ENCODE data around the gene ZNRF2. TPM values are rescaled to one million over a fixed set of nuclear protein-coding genes. Genes with fewer than 3 reads are reported as not detected.
A peak's percentile ranks its signal among the peaks of the same experiment; 100 is the strongest.

The ZNRF2 gene
- total and polyA plus RNA-seq, 2 of the 4 experiments (the other 2 are of a cell fraction), result 0.31 to 0.54 TPM

DNA sequence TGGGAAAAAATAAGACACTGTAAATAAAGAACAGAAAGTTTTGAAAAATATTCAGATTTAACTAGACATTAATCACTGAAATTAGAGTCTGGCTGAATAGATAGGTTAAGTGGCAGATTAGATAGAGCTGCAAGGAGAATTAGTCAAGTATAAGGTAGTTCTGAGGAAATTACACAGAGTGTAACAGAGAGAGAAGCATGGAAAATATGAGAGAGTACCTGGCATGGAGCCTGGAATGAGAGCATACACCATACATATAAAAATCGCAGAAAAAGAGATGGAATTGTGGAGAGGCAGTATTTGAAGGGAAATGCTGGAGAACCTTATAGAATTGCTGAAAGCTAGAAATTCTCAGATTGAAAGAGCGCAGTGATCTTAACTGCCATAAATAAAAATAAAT, 46.9 kb downstream of the ZNRF2 start:
- intact Hi-C loops (cut with micrococcal nuclease), result no loop called here
- Histone ChIP-seq H2AFZ (replicated peaks; ENCODE audit: low read length, poor library complexity) (no peak overlapping the region), H3K18ac (ENCODE audit: low read depth, low read length) (no peak overlapping the region), H3K79me1 (ENCODE audit: low read depth in 1 of 2, low read length in 2 of 2) (no peaks in the 10 kb centered on the region), H4K8ac (ENCODE audit: low read depth in 2 of 2, low read length in 2 of 2) (no peak overlapping the region), H4K20me1 (ENCODE audit: insufficient read depth, low read length) (no peaks in the 10 kb centered on the region), H2BK120ac (ENCODE audit: low read depth, low read length) (no peak overlapping the region), H3K9me1 (ENCODE audit: insufficient read depth, low read length) (no peaks in the 10 kb centered on the region), H3K27me3 (ENCODE audit: control insufficient read depth, insufficient read depth, low read length) (no peaks in the 10 kb centered on the region), H4K5ac (ENCODE audit: low read depth, low read length) (no peak overlapping the region), H3K56ac (ENCODE audit: extremely low read depth, insufficient read depth, low read length) (no peak overlapping the region), H2BK15ac (ENCODE audit: low read depth, low read length) (no peak overlapping the region), H3K36me3 (ENCODE audit: control insufficient read depth, insufficient read depth, low read length) (no peaks in the 10 kb centered on the region), H4K91ac (ENCODE audit: insufficient read depth, low read depth, low read length) (no peak overlapping the region), H3K4me2 (ENCODE audit: low read depth, low read length) (no peak overlapping the region), H2BK20ac (ENCODE audit: low read depth, low read length) (no peak overlapping the region), H3K27ac (ENCODE audit: insufficient read depth, low read length) (no peak overlapping the region), H3K23ac (ENCODE audit: low read depth, low read length) (no peak overlapping the region), H2BK5ac (ENCODE audit: low read depth, low read length, poor library complexity, severe bottlenecking) (no peak overlapping the region), H2AK9ac (replicated peaks; ENCODE audit: low read depth, low read length, poor library complexity) (no peak overlapping the region), H3K4me3 (ENCODE audit: insufficient read depth, low read depth, low read length) (no peak overlapping the region), H3K4me1 (ENCODE audit: control insufficient read depth, insufficient read depth, low read length) (no peaks in the 10 kb centered on the region; the same call in 1 of the 2 replicates), H3K14ac (replicated peaks; ENCODE audit: low read depth, low read length) (no peak overlapping the region), H3K4ac (ENCODE audit: low read depth, low read length) (no peak overlapping the region), H3K9ac (ENCODE audit: low read depth, low read length) (no peak overlapping the region), H2AK5ac (ENCODE audit: low read depth, low read length) (no peak overlapping the region), H3K9me3 (ENCODE audit: control insufficient read depth, insufficient read depth, low read length) (no peaks in the 10 kb centered on the region)
- peak; percentile 50 for DNase-seq
- WGBS, 2 experiments (ENCODE audit: extremely low coverage in 2 of 2, insufficient read length in 1 of 2), result no CpG with 5 or more reads among the region's 2 CpGs
- dilution Hi-C loops (cut with HindIII; ENCODE audit: low sequenced_read_pairs, unreplicated experiment), result no loop called here
- CTCF ChIA-PET, result interaction anchor here (0.8 kb wide), 1 partner anchor 167 kb away, joined by 3 read pairs; no protein-coding TSS in a partner anchor
- in situ Hi-C loops (cut with MboI; ENCODE audit: low sequenced_read_pairs), result no loop called here
- no TSS peak for BruUV-seq (replicated peaks)
- ATAC-seq (ENCODE audit: low read depth), result no peak
- TF ChIP-seq CEBPB (IDR thresholded peaks at IDR 0.05; ENCODE audit: low read depth, low read length) (no peak), RFX5 (IDR thresholded peaks at IDR 0.05; ENCODE audit: low read depth, low read length) (no peak), MAZ (IDR thresholded peaks at IDR 0.05; ENCODE audit: borderline replicate concordance, low read depth, low read length) (no peak), BHLHE40 (IDR thresholded peaks at IDR 0.05; ENCODE audit: low read depth, low read length) (no peak), NFE2L2 (IDR thresholded peaks at IDR 0.05; ENCODE audit: low read depth, low read length) (no peak), USF2 (IDR thresholded peaks at IDR 0.05; ENCODE audit: low read depth, low read length) (no peak), MXI1 (IDR thresholded peaks at IDR 0.05; ENCODE audit: borderline replicate concordance, low read depth, low read length) (no peak), ELK1 (IDR thresholded peaks at IDR 0.05; ENCODE audit: borderline replicate concordance, low read depth, low read length) (no peak), CHD1 (IDR thresholded peaks at IDR 0.05; ENCODE audit: low read depth, low read length) (no peak), MAFK (IDR thresholded peaks at IDR 0.05; ENCODE audit: low read depth, low read length) (no peak), RCOR1 (IDR thresholded peaks at IDR 0.05; ENCODE audit: insufficient replicate concordance, low read length) (no peak), FOS (IDR thresholded peaks at IDR 0.05; ENCODE audit: low read depth, low read length) (no peak), POLR2A (IDR thresholded peaks at IDR 0.05; ENCODE audit: low read depth, low read length) (no peak)
- TF ChIP-seq, protein P1, sequence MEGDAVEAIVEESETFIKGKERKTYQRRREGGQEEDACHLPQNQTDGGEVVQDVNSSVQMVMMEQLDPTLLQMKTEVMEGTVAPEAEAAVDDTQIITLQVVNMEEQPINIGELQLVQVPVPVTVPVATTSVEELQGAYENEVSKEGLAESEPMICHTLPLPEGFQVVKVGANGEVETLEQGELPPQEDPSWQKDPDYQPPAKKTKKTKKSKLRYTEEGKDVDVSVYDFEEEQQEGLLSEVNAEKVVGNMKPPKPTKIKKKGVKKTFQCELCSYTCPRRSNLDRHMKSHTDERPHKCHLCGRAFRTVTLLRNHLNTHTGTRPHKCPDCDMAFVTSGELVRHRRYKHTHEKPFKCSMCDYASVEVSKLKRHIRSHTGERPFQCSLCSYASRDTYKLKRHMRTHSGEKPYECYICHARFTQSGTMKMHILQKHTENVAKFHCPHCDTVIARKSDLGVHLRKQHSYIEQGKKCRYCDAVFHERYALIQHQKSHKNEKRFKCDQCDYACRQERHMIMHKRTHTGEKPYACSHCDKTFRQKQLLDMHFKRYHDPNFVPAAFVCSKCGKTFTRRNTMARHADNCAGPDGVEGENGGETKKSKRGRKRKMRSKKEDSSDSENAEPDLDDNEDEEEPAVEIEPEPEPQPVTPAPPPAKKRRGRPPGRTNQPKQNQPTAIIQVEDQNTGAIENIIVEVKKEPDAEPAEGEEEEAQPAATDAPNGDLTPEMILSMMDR (conservative IDR thresholded peaks at IDR 0.05; ENCODE audit: low read depth, low read length), result no peak
- POLR2A ChIA-PET (ENCODE audit: unreplicated experiment), result no interaction called here

All from IMR-90 (cell line).